Keratinocyte (primary cell): ENCODE results near the gene ITPR2. TPM values are rescaled to one million over a fixed set of nuclear protein-coding genes. Genes with fewer than 3 reads are reported as not detected.

Experiments
- DNase-seq: peaks from one replicate; pipeline ENCODE4 v3.0.0-alpha.2; 2011; ENCODE audit warnings: low read depth, missing footprints, low spot score
- FAIRE-seq: peaks from 2 replicates; lab custom pipeline; 2011; peaks lifted over from hg19 to GRCh38; lab: Jason Lieb, UNC
- H2AFZ ChIP-seq: 2 replicates; pipeline ENCODE4 v1.6.0; 2012; ENCODE audit warnings: low read length, control low read depth, inconsistent platforms; ENCODE audit not compliant: control insufficient read depth
- H3K27ac ChIP-seq: 2 replicates; pipeline ENCODE4 v1.5.1; 2011; ENCODE audit warnings: low read length; ENCODE audit not compliant: control insufficient read depth, insufficient read depth
- H3K27me3 ChIP-seq: 3 replicates; pipeline ENCODE4 v1.6.0; 2011; ENCODE audit warnings: low read length; ENCODE audit not compliant: control insufficient read depth, insufficient read depth; ENCODE audit errors: extremely low read depth
- H3K36me3 ChIP-seq, 2 experiments: 2 replicates in 1 of 2; 3 replicates in 1 of 2; pipeline ENCODE4 v1.5.1; 2011; ENCODE audit warnings: low read length in 2 of 2, mild to moderate bottlenecking in 1 of 2; ENCODE audit not compliant: control insufficient read depth in 2 of 2, insufficient read depth in 2 of 2; ENCODE audit errors: extremely low read depth in 1 of 2
- H3K4me1 ChIP-seq: 3 replicates; pipeline ENCODE4 v1.5.1; 2011; ENCODE audit warnings: low read length; ENCODE audit not compliant: control insufficient read depth, insufficient read depth; ENCODE audit errors: extremely low read depth
- H3K4me2 ChIP-seq: 3 replicates; pipeline ENCODE4 v1.6.0; 2011; ENCODE audit warnings: low read depth, low read length; ENCODE audit not compliant: control insufficient read depth, insufficient read depth; ENCODE audit errors: extremely low read depth
- H3K4me3 ChIP-seq, 3 experiments: fragments of 200-600 bp in 1 of 3; sonication (generic) in 1 of 3; 2 replicates in 2 of 3; 3 replicates in 1 of 3; pipeline ENCODE4 v1.5.1; 2011 to 2016; ENCODE audit warnings: low read length in 3 of 3, mild to moderate bottlenecking in 3 of 3, control low read depth in 2 of 3, inconsistent platforms in 1 of 3, low read depth in 1 of 3, mixed read lengths in 1 of 3, mixed run types in 1 of 3, moderate library complexity in 1 of 3; ENCODE audit not compliant: control insufficient read depth in 2 of 3, insufficient read depth in 2 of 3; ENCODE audit errors: extremely low read depth in 1 of 3
- H3K79me2 ChIP-seq: 2 replicates; pipeline ENCODE4 v1.6.0; 2012; ENCODE audit warnings: low read length; ENCODE audit not compliant: control insufficient read depth, insufficient read depth
- H3K9ac ChIP-seq: 3 replicates; pipeline ENCODE4 v1.6.0; 2011; ENCODE audit warnings: low read length; ENCODE audit not compliant: control insufficient read depth, insufficient read depth; ENCODE audit errors: extremely low read depth
- H3K9me1 ChIP-seq: 3 replicates; pipeline ENCODE4 v1.6.0; 2011; ENCODE audit warnings: low read length; ENCODE audit not compliant: control insufficient read depth, insufficient read depth; ENCODE audit errors: extremely low read depth
- H3K9me3 ChIP-seq: 2 replicates; pipeline ENCODE4 v1.5.1; 2012; ENCODE audit warnings: low read depth, low read length; ENCODE audit not compliant: control insufficient read depth
- H4K20me1 ChIP-seq: 3 replicates; pipeline ENCODE4 v1.6.0; 2011; ENCODE audit warnings: low read length; ENCODE audit not compliant: control insufficient read depth, insufficient read depth; ENCODE audit errors: extremely low read depth
- EZH2 ChIP-seq: IDR thresholded peaks from one replicate; pipeline ENCODE4 v1.6.1; 2012; ENCODE audit warnings: inconsistent platforms, mild to moderate bottlenecking, low read length, moderate library complexity
- dilution Hi-C: fragments of 300-500 bp; cut with MboI; formaldehyde crosslinking; loops from one replicate; pipeline ENCODE4 v1.7.0; 2020; ENCODE audit warnings: low sequenced_read_pairs; ENCODE audit not compliant: extremely low pct_ligation_motif_present
- polyA plus RNA-seq, 5 experiments: library from polyadenylated mRNA; depleted of rRNA in 3 of 5; stranded (reverse) in 3 of 5; stranded (forward) in 1 of 5; unstranded in 1 of 5; fragments of >200 nt; gene quantifications; 1 replicate in 1 of 5; 2 replicates in 3 of 5; 3 replicates in 1 of 5; pipeline versions ENCODE4 v1.2.1 to v1.2.3, GENCODE V29; 2011 to 2012; ENCODE audit warnings: missing spikeins in 2 of 5, low read depth in 1 of 5, low replicate concordance in 1 of 5
- TF ChIP-seq, protein P1 (sequence below), 3 experiments: IDR thresholded peaks in 1 of 3; conservative IDR thresholded peaks in 1 of 3; optimal IDR thresholded peaks in 1 of 3; 2 replicates in 2 of 3; 3 replicates in 1 of 3; pipeline versions ENCODE3 to v1.5.1; 2011; ENCODE audit warnings: low read length in 3 of 3, mild to moderate bottlenecking in 3 of 3, moderate library complexity in 2 of 3, control low read depth in 1 of 3, inconsistent platforms in 1 of 3; ENCODE audit not compliant: insufficient read depth in 2 of 3; ENCODE audit errors: extremely low read depth in 1 of 3

Gene ITPR2
- polyA plus RNA-seq, 1 donor (not counting 4 experiments of a cell fraction or from before 2014, with no cell fraction given), result 7.6 TPM

DNA sequence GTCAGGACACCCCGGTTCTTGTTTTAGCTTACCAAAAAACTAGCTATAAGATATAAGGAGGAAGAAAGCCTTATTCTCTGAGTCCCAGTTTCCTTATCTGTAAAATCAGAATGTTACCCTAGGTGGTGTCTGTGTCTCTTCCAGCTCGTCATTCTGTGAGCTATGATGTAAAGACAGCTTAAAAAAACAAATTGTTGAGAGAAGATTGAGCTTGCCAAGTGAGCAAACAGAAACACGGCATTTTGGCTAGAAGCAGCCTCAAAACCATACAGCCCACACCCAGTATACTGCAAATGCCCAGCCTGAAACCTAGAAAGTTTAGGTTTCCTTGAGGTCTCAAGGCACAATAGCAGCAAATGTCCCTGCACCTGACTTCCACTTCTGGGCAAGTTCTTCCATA, 486.3 kb downstream of the ITPR2 start:
- Histone ChIP-seq H3K4me2 (no peak overlapping the region), H2AFZ (no peak overlapping the region), H3K9me1 (no peaks in the 10 kb centered on the region), H3K9ac (no peak overlapping the region), H3K79me2 (no peaks in the 10 kb centered on the region), H3K4me1 (no peaks in the 10 kb centered on the region), H3K27me3 (no peaks in the 10 kb centered on the region), H3K4me3 (no peak overlapping the region), H4K20me1 (no peaks in the 10 kb centered on the region), H3K9me3 (no peaks in the 10 kb centered on the region), H3K27ac (no peak overlapping the region), H3K36me3 (no peaks in the 10 kb centered on the region)
- dilution Hi-C loops, result no loop called here
- no peak for FAIRE-seq
- no peak for DNase-seq
- TF ChIP-seq, protein P1, sequence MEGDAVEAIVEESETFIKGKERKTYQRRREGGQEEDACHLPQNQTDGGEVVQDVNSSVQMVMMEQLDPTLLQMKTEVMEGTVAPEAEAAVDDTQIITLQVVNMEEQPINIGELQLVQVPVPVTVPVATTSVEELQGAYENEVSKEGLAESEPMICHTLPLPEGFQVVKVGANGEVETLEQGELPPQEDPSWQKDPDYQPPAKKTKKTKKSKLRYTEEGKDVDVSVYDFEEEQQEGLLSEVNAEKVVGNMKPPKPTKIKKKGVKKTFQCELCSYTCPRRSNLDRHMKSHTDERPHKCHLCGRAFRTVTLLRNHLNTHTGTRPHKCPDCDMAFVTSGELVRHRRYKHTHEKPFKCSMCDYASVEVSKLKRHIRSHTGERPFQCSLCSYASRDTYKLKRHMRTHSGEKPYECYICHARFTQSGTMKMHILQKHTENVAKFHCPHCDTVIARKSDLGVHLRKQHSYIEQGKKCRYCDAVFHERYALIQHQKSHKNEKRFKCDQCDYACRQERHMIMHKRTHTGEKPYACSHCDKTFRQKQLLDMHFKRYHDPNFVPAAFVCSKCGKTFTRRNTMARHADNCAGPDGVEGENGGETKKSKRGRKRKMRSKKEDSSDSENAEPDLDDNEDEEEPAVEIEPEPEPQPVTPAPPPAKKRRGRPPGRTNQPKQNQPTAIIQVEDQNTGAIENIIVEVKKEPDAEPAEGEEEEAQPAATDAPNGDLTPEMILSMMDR (optimal IDR thresholded peaks at IDR 0.05 in 1 of 3, IDR thresholded peaks at IDR 0.05 in 1 of 3, conservative IDR thresholded peaks at IDR 0.05 in 1 of 3; ENCODE audit: extremely low read depth in 1 of 3, insufficient read depth in 2 of 3, low read length in 3 of 3), result no peak
- TF ChIP-seq EZH2, result no peak

DNA sequence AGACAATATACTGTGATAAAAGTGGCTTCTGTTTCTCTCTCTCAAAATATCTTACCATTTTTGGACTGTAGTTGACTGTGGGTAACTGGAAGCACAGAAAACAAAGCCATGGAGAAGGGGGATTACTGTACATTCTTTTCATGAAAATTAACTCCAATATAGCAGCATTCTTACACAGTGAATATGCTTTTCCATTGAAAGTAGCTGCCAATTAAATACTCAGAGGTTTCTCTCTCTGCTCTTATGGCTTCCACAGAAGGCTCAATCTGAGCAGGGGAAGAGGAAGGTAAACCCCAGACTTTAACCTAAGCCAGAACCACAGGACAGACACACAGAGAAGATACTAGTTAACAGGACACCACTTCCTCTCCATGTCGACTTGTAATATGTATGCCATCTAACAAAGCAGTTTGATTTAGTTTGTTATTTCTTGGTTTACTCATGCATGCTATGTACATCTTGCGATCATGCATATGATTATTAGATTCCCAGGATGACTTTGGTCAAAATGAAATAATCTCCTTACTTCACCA, 487.5 kb downstream of the ITPR2 start:
- H3K36me3 ChIP-seq, result no peaks in the 10 kb centered on the region
- no peaks in the 10 kb centered on the region for H4K20me1 ChIP-seq
- no peaks in the 10 kb centered on the region for H3K9me1 ChIP-seq
- no peak overlapping the region for H3K4me2 ChIP-seq
- DNase-seq (no peak), FAIRE-seq (no peak)
- H2AFZ ChIP-seq, result no peak overlapping the region
- H3K4me3 ChIP-seq, result no peak overlapping the region
- no peaks in the 10 kb centered on the region for H3K9me3 ChIP-seq
- no peaks in the 10 kb centered on the region for H3K4me1 ChIP-seq
- H3K27ac ChIP-seq, result no peak overlapping the region
- dilution Hi-C loops, result no loop called here
- no peaks in the 10 kb centered on the region for H3K79me2 ChIP-seq
- no peak for TF ChIP-seq EZH2
- no peaks in the 10 kb centered on the region for H3K27me3 ChIP-seq
- H3K9ac ChIP-seq, result no peak overlapping the region

DNA sequence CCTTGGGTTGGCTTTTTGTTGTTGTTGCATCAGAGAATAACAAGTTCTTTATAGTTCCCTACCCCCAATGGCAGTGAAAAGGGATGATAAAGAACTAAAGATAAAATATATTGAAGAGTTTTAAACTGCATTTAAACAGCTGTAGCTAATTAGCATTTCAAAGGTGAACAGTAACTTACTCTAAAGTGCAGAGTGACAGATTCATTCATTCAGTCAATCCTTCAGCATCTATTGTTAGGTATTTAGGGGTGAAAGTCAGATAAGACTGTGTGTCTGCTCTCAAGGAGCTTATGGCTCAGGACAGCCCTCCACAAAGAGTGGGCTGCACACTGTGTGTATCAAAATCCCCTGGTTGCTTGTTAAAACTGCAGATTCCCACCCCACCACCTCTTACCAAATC, 491.5 kb downstream of the ITPR2 start:
- no peaks in the 10 kb centered on the region for H3K27me3 ChIP-seq
- FAIRE-seq, result no peak
- H3K27ac ChIP-seq, result no peak overlapping the region
- H3K4me1 ChIP-seq, result peaks cover 13% of the 10 kb centered on the region
- H3K36me3 ChIP-seq, result no peaks in the 10 kb centered on the region
- no peak overlapping the region for H2AFZ ChIP-seq
- H4K20me1 ChIP-seq, result no peaks in the 10 kb centered on the region
- no peaks in the 10 kb centered on the region for H3K9me3 ChIP-seq
- no peak for DNase-seq
- no peak overlapping the region for H3K9ac ChIP-seq
- no peak for TF ChIP-seq EZH2
- TF ChIP-seq, protein P1 (optimal IDR thresholded peaks at IDR 0.05 in 1 of 3, IDR thresholded peaks at IDR 0.05 in 1 of 3, conservative IDR thresholded peaks at IDR 0.05 in 1 of 3; ENCODE audit: extremely low read depth in 1 of 3, insufficient read depth in 2 of 3, low read length in 3 of 3), result no peak
- no peak overlapping the region for H3K4me2 ChIP-seq
- dilution Hi-C loops, result no loop called here
- H3K9me1 ChIP-seq, result no peaks in the 10 kb centered on the region
- H3K4me3 ChIP-seq, result no peak overlapping the region
- H3K79me2 ChIP-seq, result no peaks in the 10 kb centered on the region
